Endothelial cell of umbilical vein (primary cell): Measurements from ENCODE around the gene CDX2.

Source experiments
- EZH2 ChIP-seq: IDR thresholded peaks from 2 replicates; pipeline ENCODE4 v1.6.1; 2012; ENCODE audit warnings: borderline replicate concordance, low read depth, mild to moderate bottlenecking, moderate library complexity, low read length, inconsistent platforms; ENCODE audit not compliant: severe bottlenecking
- FOS ChIP-seq: IDR thresholded peaks from 2 replicates; pipeline ENCODE4 v1.6.1; 2011; ENCODE audit warnings: mild to moderate bottlenecking, low read length, moderate library complexity, borderline replicate concordance; ENCODE audit not compliant: insufficient read depth
- POLR2A ChIP-seq: IDR thresholded peaks from 2 replicates; pipeline ENCODE4 v1.6.1; 2012; ENCODE audit warnings: low read depth, mild to moderate bottlenecking, control low read depth, low read length
- POLR2AphosphoS5 ChIP-seq: IDR thresholded peaks from 2 replicates; pipeline ENCODE4 v1.6.1; 2012; ENCODE audit warnings: low read depth, mild to moderate bottlenecking, control low read depth, low read length, moderate library complexity; ENCODE audit not compliant: insufficient read depth
- TF ChIP-seq, protein P1 (sequence below), 2 donors: IDR thresholded peaks; 1 replicate in 1 of 2; 2 replicates in 1 of 2; pipeline ENCODE4 v1.5.1; 2011; ENCODE audit warnings: low read length in 2 of 2, mild to moderate bottlenecking in 2 of 2, moderate library complexity in 2 of 2, control low read depth in 1 of 2, inconsistent platforms in 1 of 2, low read depth in 1 of 2; ENCODE audit not compliant: insufficient read depth in 1 of 2; ENCODE audit errors: extremely low read depth in 1 of 2
- TF ChIP-seq, protein P2 (sequence below): IDR thresholded peaks from 2 replicates; pipeline ENCODE4 v1.6.1; 2011; ENCODE audit not compliant: insufficient read depth, insufficient read length

- TF ChIP-seq, protein P1, sequence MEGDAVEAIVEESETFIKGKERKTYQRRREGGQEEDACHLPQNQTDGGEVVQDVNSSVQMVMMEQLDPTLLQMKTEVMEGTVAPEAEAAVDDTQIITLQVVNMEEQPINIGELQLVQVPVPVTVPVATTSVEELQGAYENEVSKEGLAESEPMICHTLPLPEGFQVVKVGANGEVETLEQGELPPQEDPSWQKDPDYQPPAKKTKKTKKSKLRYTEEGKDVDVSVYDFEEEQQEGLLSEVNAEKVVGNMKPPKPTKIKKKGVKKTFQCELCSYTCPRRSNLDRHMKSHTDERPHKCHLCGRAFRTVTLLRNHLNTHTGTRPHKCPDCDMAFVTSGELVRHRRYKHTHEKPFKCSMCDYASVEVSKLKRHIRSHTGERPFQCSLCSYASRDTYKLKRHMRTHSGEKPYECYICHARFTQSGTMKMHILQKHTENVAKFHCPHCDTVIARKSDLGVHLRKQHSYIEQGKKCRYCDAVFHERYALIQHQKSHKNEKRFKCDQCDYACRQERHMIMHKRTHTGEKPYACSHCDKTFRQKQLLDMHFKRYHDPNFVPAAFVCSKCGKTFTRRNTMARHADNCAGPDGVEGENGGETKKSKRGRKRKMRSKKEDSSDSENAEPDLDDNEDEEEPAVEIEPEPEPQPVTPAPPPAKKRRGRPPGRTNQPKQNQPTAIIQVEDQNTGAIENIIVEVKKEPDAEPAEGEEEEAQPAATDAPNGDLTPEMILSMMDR (IDR thresholded peaks at IDR 0.05; ENCODE audit: extremely low read depth in 1 of 2, insufficient read depth in 1 of 2, low read depth in 1 of 2, low read length in 2 of 2) = no peak
- TF ChIP-seq FOS (no peak), EZH2 (no peak), POLR2A (no peak), POLR2AphosphoS5 (no peak)
- TF ChIP-seq, protein P2, sequence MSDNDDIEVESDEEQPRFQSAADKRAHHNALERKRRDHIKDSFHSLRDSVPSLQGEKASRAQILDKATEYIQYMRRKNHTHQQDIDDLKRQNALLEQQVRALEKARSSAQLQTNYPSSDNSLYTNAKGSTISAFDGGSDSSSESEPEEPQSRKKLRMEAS = no peak
Measured at GRCh38 chr13:27956576-27957300, 12.4 kb downstream of the CDX2 start.
